Osteocyte (in vitro differentiated cells): ENCODE measurements around the gene PLBD2. TPM values are rescaled to one million over a fixed set of nuclear protein-coding genes. Genes with fewer than 3 reads are reported as not detected.
A peak's percentile ranks its signal among the peaks of the same experiment; 100 is the strongest.

Source experiments
- DNase-seq: peaks from one replicate; pipeline ENCODE4 v3.0.0; 2021; ENCODE audit warnings: mixed read lengths; ENCODE audit not compliant: unreplicated experiment; ENCODE audit errors: extremely low spot score
- H3K27ac Mint-ChIP-seq: one replicate; pipeline ENCODE4 v1.8.0; 2021; ENCODE audit warnings: mild to moderate bottlenecking, mixed read lengths; ENCODE audit not compliant: unreplicated experiment
- H3K27me3 Mint-ChIP-seq: one replicate; pipeline ENCODE4 v1.8.0; 2021; ENCODE audit warnings: mixed read lengths; ENCODE audit not compliant: unreplicated experiment
- H3K36me3 Mint-ChIP-seq: one replicate; pipeline ENCODE4 v1.8.0; 2021; ENCODE audit warnings: mixed read lengths; ENCODE audit not compliant: unreplicated experiment
- H3K4me1 Mint-ChIP-seq: one replicate; pipeline ENCODE4 v1.8.0; 2021; ENCODE audit warnings: mixed read lengths; ENCODE audit not compliant: unreplicated experiment
- H3K4me3 Mint-ChIP-seq: one replicate; pipeline ENCODE4 v1.8.0; 2021; ENCODE audit warnings: mild to moderate bottlenecking, moderate library complexity, mixed read lengths; ENCODE audit not compliant: unreplicated experiment
- H3K9me3 Mint-ChIP-seq: one replicate; pipeline ENCODE4 v1.8.0; 2021; ENCODE audit warnings: mixed read lengths; ENCODE audit not compliant: unreplicated experiment
- CTCF ChIP-seq: fragments of 200-600 bp; sonication (generic); IDR thresholded peaks from 2 replicates; pipeline ENCODE4 v1.5.0; 2021; ENCODE audit warnings: antibody characterized with exemption, mild to moderate bottlenecking, moderate library complexity
- total RNA-seq: library from RNA; stranded (reverse); gene quantifications from 2 replicates; pipeline ENCODE4 v1.2.1, GENCODE V29; 2021

PLBD2 gene
- total RNA-seq, 1 donor from 2014 or later = 103 TPM

GRCh38 chr12:113359133-113359938 lies 949 bp downstream of the PLBD2 start:
- no peak for DNase-seq
- no peak for TF ChIP-seq CTCF
- Mint-ChIP-seq H3K9me3 (no peaks in the 10 kb centered on the region), H3K36me3 (peaks cover 2% of the 10 kb centered on the region), H3K27me3 (no peaks in the 10 kb centered on the region), H3K4me3 (peak overlapping the region; percentile 84), H3K27ac (peak overlapping the region; percentile 29), H3K4me1 (peaks cover 13% of the 10 kb centered on the region)

- no peak overlapping the region for H3K27ac Mint-ChIP-seq
- no peaks in the 10 kb centered on the region for H3K9me3 Mint-ChIP-seq
- peak overlapping the region; percentile 84 for H3K4me3 Mint-ChIP-seq
- peak; percentile 30 for TF ChIP-seq CTCF
- peaks cover 13% of the 10 kb centered on the region for H3K4me1 Mint-ChIP-seq
- H3K36me3 Mint-ChIP-seq = peaks cover 5% of the 10 kb centered on the region
- DNase-seq = no peak
- H3K27me3 Mint-ChIP-seq = no peaks in the 10 kb centered on the region
Observed at GRCh38 chr12:113359939-113360748, 1.8 kb downstream of the PLBD2 start.

- no peaks in the 10 kb centered on the region for H3K9me3 Mint-ChIP-seq
- peaks cover 15% of the 10 kb centered on the region for H3K4me1 Mint-ChIP-seq
- H3K27me3 Mint-ChIP-seq = no peaks in the 10 kb centered on the region
- no peak for DNase-seq
- H3K4me3 Mint-ChIP-seq = no peak overlapping the region
- TF ChIP-seq CTCF = no peak
- H3K36me3 Mint-ChIP-seq = peaks cover 8% of the 10 kb centered on the region
- H3K27ac Mint-ChIP-seq = no peak overlapping the region
Observed at GRCh38 chr12:113361574-113362370, 3.4 kb downstream of the PLBD2 start.

- H3K4me3 Mint-ChIP-seq = no peak overlapping the region
- no peaks in the 10 kb centered on the region for H3K27me3 Mint-ChIP-seq
- DNase-seq = no peak
- no peak overlapping the region for H3K27ac Mint-ChIP-seq
- H3K36me3 Mint-ChIP-seq = peaks cover 11% of the 10 kb centered on the region
- H3K9me3 Mint-ChIP-seq = no peaks in the 10 kb centered on the region
- no peak for TF ChIP-seq CTCF
- peaks cover 8% of the 10 kb centered on the region for H3K4me1 Mint-ChIP-seq
Observed at GRCh38 chr12:113364698-113365097, 6.3 kb downstream of the PLBD2 start.
